DND-41 (cell line): ENCODE measurements around the gene PCDHB4.
A peak's percentile ranks its signal among the peaks of the same experiment; 100 is the strongest.
"Not testable (repeated sequence)": the region's sequence is repeated elsewhere in the genome, so short reads cannot be mapped to it uniquely, and the experiment has no call there.

Source experiments
- ATAC-seq: fragments of 200-7000 bp; cut with Tn5 transposase; 3 replicates; pipeline ENCODE4 v1.9.1; 2021; ENCODE audit warnings: low read depth; ENCODE audit not compliant: insufficient read depth
- DNase-seq: peaks from one replicate; pipeline ENCODE4 v3.0.0-alpha.2; 2020
- H2AFZ ChIP-seq: 2 replicates; pipeline ENCODE4 v1.6.0; 2012; ENCODE audit warnings: low read depth, low read length
- H3K27ac ChIP-seq: 2 replicates; pipeline ENCODE4 v1.5.1; 2012; ENCODE audit warnings: low read length, inconsistent platforms
- H3K27me3 ChIP-seq: fragments of 200-600 bp; sonication (generic); 2 replicates; pipeline ENCODE4 v1.6.0; 2012; ENCODE audit warnings: low read length, mild to moderate bottlenecking, inconsistent platforms; ENCODE audit not compliant: insufficient read depth, poor library complexity
- H3K36me3 ChIP-seq: 2 replicates; pipeline ENCODE4 v1.5.1; 2012; ENCODE audit warnings: low read length, inconsistent platforms; ENCODE audit not compliant: insufficient read depth
- H3K4me1 ChIP-seq: 2 replicates; pipeline ENCODE4 v1.5.1; 2012; ENCODE audit warnings: mild to moderate bottlenecking, low read length; ENCODE audit not compliant: insufficient read depth
- H3K4me2 ChIP-seq: 2 replicates; pipeline ENCODE4 v1.6.0; 2012; ENCODE audit warnings: mild to moderate bottlenecking, moderate library complexity, low read length, inconsistent platforms; ENCODE audit not compliant: insufficient read depth
- H3K4me3 ChIP-seq, 2 experiments: fragments of 200-600 bp in 1 of 2; shearing (Covaris generic) in 1 of 2; 2 replicates each; pipeline ENCODE4 v1.5.1; 2012 to 2016; ENCODE audit warnings: inconsistent platforms in 2 of 2, low read length in 2 of 2, mild to moderate bottlenecking in 2 of 2, low read depth in 1 of 2, moderate library complexity in 1 of 2
- H3K79me2 ChIP-seq: 2 replicates; pipeline ENCODE4 v1.6.0; 2012; ENCODE audit warnings: low read length, inconsistent platforms; ENCODE audit not compliant: insufficient read depth
- H3K9ac ChIP-seq: 2 replicates; pipeline ENCODE4 v1.6.0; 2012; ENCODE audit warnings: low read depth, mild to moderate bottlenecking, inconsistent platforms, low read length, moderate library complexity
- H3K9me3 ChIP-seq: 2 replicates; pipeline ENCODE4 v1.5.1; 2012; ENCODE audit warnings: low read length, moderate library complexity, mild to moderate bottlenecking, inconsistent platforms; ENCODE audit not compliant: insufficient read depth, severe bottlenecking
- H4K20me1 ChIP-seq: 2 replicates; pipeline ENCODE4 v1.6.0; 2012; ENCODE audit warnings: low read length; ENCODE audit not compliant: insufficient read depth
- CTCF ChIP-seq: IDR thresholded peaks from 2 replicates; pipeline ENCODE4 v1.5.1; 2012; ENCODE audit warnings: borderline replicate concordance, low read length, moderate library complexity, mild to moderate bottlenecking; ENCODE audit not compliant: poor library complexity, severe bottlenecking; ENCODE audit errors: extremely low read depth
- EZH2 ChIP-seq: IDR thresholded peaks from 3 replicates; pipeline ENCODE4 v1.6.1; 2012; ENCODE audit warnings: borderline replicate concordance, low read depth, mild to moderate bottlenecking, moderate library complexity, low read length, inconsistent platforms; ENCODE audit not compliant: severe bottlenecking

The PCDHB4 gene

GRCh38 chr5:141100243-141100805 is 21.3 kb upstream of the PCDHB4 start, which contains the start of gene PCDHB3:
Gene PCDHB3, plus strand, starts transcription at chr5:141100473. Its CDS starts 177 bp downstream, at chr5:141100650.
- H3K36me3 ChIP-seq = no peaks in the 10 kb centered on the region
- H3K27ac ChIP-seq = no peak within 1 kb of the TSS
- ATAC-seq (no peak), DNase-seq (peak; percentile 28)
- H3K79me2 ChIP-seq = no peaks in the 10 kb centered on the region
- H4K20me1 ChIP-seq = no peaks in the 10 kb centered on the region
- no peak within 1 kb of the TSS for H3K4me2 ChIP-seq
- H3K4me1 ChIP-seq = no peaks in the 10 kb centered on the region
- H3K9ac ChIP-seq = no peak within 1 kb of the TSS
- H3K27me3 ChIP-seq = no peaks in the 10 kb centered on the region
- no peak within 1 kb of the TSS for H2AFZ ChIP-seq
- no peak within 1 kb of the TSS for H3K4me3 ChIP-seq
- no peaks in the 10 kb centered on the region for H3K9me3 ChIP-seq
- no peak for TF ChIP-seq EZH2
- TF ChIP-seq CTCF = peak; percentile 41

- TF ChIP-seq CTCF (no peak), EZH2 (no peak)
- Histone ChIP-seq H3K27me3 (no peaks in the 10 kb centered on the region), H3K79me2 (no peaks in the 10 kb centered on the region), H4K20me1 (no peaks in the 10 kb centered on the region), H3K9ac (no peak overlapping the region), H3K4me3 (no peak overlapping the region), H3K27ac (no peak overlapping the region), H3K4me2 (no peak overlapping the region), H3K36me3 (no peaks in the 10 kb centered on the region), H2AFZ (no peak overlapping the region), H3K9me3 (no peaks in the 10 kb centered on the region), H3K4me1 (no peaks in the 10 kb centered on the region)
- ATAC-seq (no peak), DNase-seq (no peak)
Observed at GRCh38 chr5:141101059-141101458, 20.6 kb upstream of the PCDHB4 start.

GRCh38 chr5:141102070-141102469 is 19.5 kb upstream of the PCDHB4 start:
- not testable (repeated sequence) for H3K27me3 ChIP-seq, H3K27ac ChIP-seq, H3K36me3 ChIP-seq, H3K9me3 ChIP-seq, H3K4me2 ChIP-seq, H3K79me2 ChIP-seq, ATAC-seq, DNase-seq, H4K20me1 ChIP-seq, H3K4me1 ChIP-seq, H3K4me3 ChIP-seq, H2AFZ ChIP-seq, H3K9ac ChIP-seq

GRCh38 chr5:141102471-141102870 is 19.1 kb upstream of the PCDHB4 start:
- H3K9ac ChIP-seq, H3K36me3 ChIP-seq, H2AFZ ChIP-seq, H3K27me3 ChIP-seq, H4K20me1 ChIP-seq, H3K79me2 ChIP-seq, DNase-seq, H3K4me3 ChIP-seq, H3K9me3 ChIP-seq, ATAC-seq, H3K27ac ChIP-seq, H3K4me1 ChIP-seq, H3K4me2 ChIP-seq: not testable (repeated sequence)
